Stomach (tissue), 9 donors: ENCODE results near the gene SERINC5. TPM values are rescaled to one million over a fixed set of nuclear protein-coding genes. Genes with fewer than 3 reads are reported as not detected.

Source experiments
- DNase-seq, 2 donors: peaks; one replicate each; pipeline versions ENCODE4 v3.0.0 to v3.0.0-alpha.2; 2013 to 2019
- H3K27ac ChIP-seq, 5 donors: fragments of 200-600 bp in 4 of 5; sonication (generic) in 4 of 5; one replicate each; pipeline ENCODE4 v1.5.1; 2013 to 2019; ENCODE audit warnings: mild to moderate bottlenecking in 1 of 5, moderate library complexity in 1 of 5
- H3K27me3 ChIP-seq, 3 donors: fragments of 200-600 bp; sonication (generic); one replicate each; pipeline ENCODE4 v1.5.1; 2017 to 2019; ENCODE audit warnings: mixed run types in 1 of 3
- H3K36me3 ChIP-seq, 4 donors: fragments of 200-600 bp; sonication (generic); 1 replicate in 3 of 4; 2 replicates in 1 of 4; pipeline ENCODE4 v1.5.1; 2016 to 2019
- H3K4me1 ChIP-seq, 4 donors: fragments of 200-600 bp; sonication (generic); one replicate each; pipeline ENCODE4 v1.5.1; 2016 to 2019
- H3K4me3 ChIP-seq, 4 donors: fragments of 200-600 bp; sonication (generic) in 3 of 4; one replicate each; pipeline ENCODE4 v1.5.1; 2016 to 2019; ENCODE audit warnings: mild to moderate bottlenecking in 1 of 4
- H3K9me3 ChIP-seq, 4 donors: fragments of 200-600 bp; sonication (generic); one replicate each; pipeline ENCODE4 v1.5.1; 2016 to 2019
- CTCF ChIP-seq, 7 experiments: fragments of 450-650 bp in 4 of 7; fragments of 200-600 bp in 3 of 7; sonication (generic) in 3 of 7; IDR thresholded peaks; one replicate each; pipeline ENCODE4 v1.5.1; 2016 to 2019; ENCODE audit warnings: antibody characterized with exemption in 7 of 7, control low read depth in 2 of 7, mild to moderate bottlenecking in 1 of 7
- EP300 ChIP-seq: sonication (generic); formaldehyde crosslinking; IDR thresholded peaks from one replicate; pipeline ENCODE4 v1.6.1; 2017; ENCODE audit warnings: antibody characterized with exemption
- POLR2A ChIP-seq, 4 donors: fragments of 450-650 bp; IDR thresholded peaks; one replicate each; pipeline ENCODE4 v1.6.1; 2016; ENCODE audit warnings: antibody characterized with exemption in 4 of 4, control low read depth in 2 of 4, mild to moderate bottlenecking in 1 of 4, moderate library complexity in 1 of 4
- POLR2AphosphoS5 ChIP-seq, 3 donors: sonication (generic); formaldehyde crosslinking; IDR thresholded peaks; one replicate each; pipeline ENCODE4 v1.6.1; 2016; ENCODE audit warnings: antibody characterized with exemption in 3 of 3
- WGBS, 5 donors: extraction: QIAGEN DNeasy Blood & Tissue Kit in 3 of 5; methylation state at CpG; one replicate each; pipeline versions ENCODE4 v1.1.5 to v1.1.7; 2013 to 2018; 5-methylcytosine and 5-hydroxymethylcytosine counted together
- intact Hi-C: fragments of 100-400 bp; cut with DNase I; formaldehyde crosslinking; loops from one replicate; pipeline ENCODE4 v1.15.1; 2023; ENCODE audit warnings: low total_unique reads
- polyA plus RNA-seq, 3 donors: library from polyadenylated mRNA; stranded (reverse); fragments of 200-250 nt; gene quantifications; one replicate each; pipeline ENCODE4 v1.2.3, GENCODE V29; 2013
- total RNA-seq, 5 donors: library from RNA; depleted of rRNA; stranded (reverse); fragments of >200 nt; gene quantifications; one replicate each; pipeline versions ENCODE4 v1.1.0 to v1.2.3, GENCODE V29; 2014 to 2016
- donor health status: healthy with polysubstance abuse.
- donor health status: Bipolar disorder and iron deficiency.
- donor health status: healthy.

Gene SERINC5
- total and polyA plus RNA-seq, 8 donors = 2.4 to 71.4 (median 18.7) TPM

- WGBS, 5 donors = 74 to 88% (median 77%) methylated on average over 2 of the region's 2 CpGs
- Histone ChIP-seq H3K27me3 (no peaks in the 10 kb centered on the region), H3K27ac (no peak overlapping the region)
Measured at GRCh38 chr5:80122579-80122978, 133.3 kb downstream of the SERINC5 start.

GRCh38 chr5:80119372-80119771, 136.5 kb downstream of the SERINC5 start:
- Histone ChIP-seq H3K4me1 (no peaks in the 10 kb centered on the region), H3K4me3 (no peak overlapping the region), H3K9me3 (no peaks in the 10 kb centered on the region), H3K27me3 (no peaks in the 10 kb centered on the region), H3K27ac (no peak overlapping the region), H3K36me3 (no peaks in the 10 kb centered on the region)
- TF ChIP-seq CTCF (IDR thresholded peaks at IDR 0.05) (no peak), POLR2AphosphoS5 (IDR thresholded peaks at IDR 0.05) (no peak), POLR2A (IDR thresholded peaks at IDR 0.05) (no peak), EP300 (no peak)
- intact Hi-C loops = no loop called here
- no peak for DNase-seq
- WGBS, 5 donors = 85 to 92% (median 88%) methylated on average over 2 of the region's 2 CpGs

More at GRCh38 chr5:80122579-80122978, 133.3 kb downstream of the SERINC5 start:
- Histone ChIP-seq H3K9me3 (no peaks in the 10 kb centered on the region), H3K4me1 (no peaks in the 10 kb centered on the region), H3K4me3 (no peak overlapping the region), H3K36me3 (no peaks in the 10 kb centered on the region)
- DNase-seq = no peak
- intact Hi-C loops = no loop called here
- TF ChIP-seq CTCF (IDR thresholded peaks at IDR 0.05) (no peak), POLR2A (IDR thresholded peaks at IDR 0.05) (no peak), EP300 (no peak), POLR2AphosphoS5 (IDR thresholded peaks at IDR 0.05) (no peak)

- TF ChIP-seq POLR2AphosphoS5 (IDR thresholded peaks at IDR 0.05) (no peak), EP300 (no peak)
- no peaks in the 10 kb centered on the region for H3K36me3 ChIP-seq
- H3K4me3 ChIP-seq = no peak overlapping the region
- no peaks in the 10 kb centered on the region for H3K4me1 ChIP-seq
- intact Hi-C loops = no loop called here
- no peaks in the 10 kb centered on the region for H3K9me3 ChIP-seq
- no peak for DNase-seq
- no peaks in the 10 kb centered on the region for H3K27me3 ChIP-seq
- H3K27ac ChIP-seq = no peak overlapping the region
Measured at GRCh38 chr5:80117446-80117845, 138.4 kb downstream of the SERINC5 start.

GRCh38 chr5:80116465-80116864, 139.4 kb downstream of the SERINC5 start:
- WGBS, 5 donors = 61 to 83% (median 76%) methylated on average over 4 of the region's 4 CpGs
- Histone ChIP-seq H3K4me1 (peaks cover 0 to 1% (median 0%) of the 10 kb centered on the region in 4 donors), H3K9me3 (no peaks in the 10 kb centered on the region), H3K36me3 (no peaks in the 10 kb centered on the region), H3K27me3 (no peaks in the 10 kb centered on the region), H3K27ac (no peak overlapping the region), H3K4me3 (no peak overlapping the region)
- intact Hi-C loops = no loop called here
- DNase-seq = no peak
- TF ChIP-seq CTCF (IDR thresholded peaks at IDR 0.05) (no peak), POLR2A (IDR thresholded peaks at IDR 0.05) (no peak), EP300 (no peak), POLR2AphosphoS5 (IDR thresholded peaks at IDR 0.05) (no peak)

GRCh38 chr5:80116000-80116399, 139.8 kb downstream of the SERINC5 start:
- Histone ChIP-seq H3K9me3 (no peaks in the 10 kb centered on the region), H3K36me3 (no peaks in the 10 kb centered on the region), H3K27ac (no peak overlapping the region), H3K4me3 (no peak overlapping the region), H3K4me1 (peaks cover 0 to 6% (median 0%) of the 10 kb centered on the region in 4 donors), H3K27me3 (no peaks in the 10 kb centered on the region)
- intact Hi-C loops = no loop called here
- TF ChIP-seq POLR2AphosphoS5 (IDR thresholded peaks at IDR 0.05) = no peak
- TF ChIP-seq CTCF (IDR thresholded peaks at IDR 0.05) = no peak
- no peak for TF ChIP-seq POLR2A (IDR thresholded peaks at IDR 0.05)
- TF ChIP-seq EP300 = no peak
- WGBS, 5 donors = 70 to 87% (median 79%) methylated on average over 4 of the region's 4 CpGs
- DNase-seq = no peak
